NCI-H2107 treated with DMSO at 0.1 percent for 48 hours (cell line): Measurements from ENCODE around the gene TBPL1.
"Not testable (repeated sequence)": the region's sequence is repeated elsewhere in the genome, so short reads cannot be mapped to it uniquely, and the experiment has no call there.

Experiments
- DNase-seq: peaks from one replicate; lab custom pipeline; 2025; ENCODE audit not compliant: unreplicated experiment; lab: John Stamatoyannopoulos, UW

TBPL1 gene

GRCh38 chr6:133973109-133973971, 20.3 kb downstream of the TBPL1 start:
- peak; percentile 69 for DNase-seq

DNA sequence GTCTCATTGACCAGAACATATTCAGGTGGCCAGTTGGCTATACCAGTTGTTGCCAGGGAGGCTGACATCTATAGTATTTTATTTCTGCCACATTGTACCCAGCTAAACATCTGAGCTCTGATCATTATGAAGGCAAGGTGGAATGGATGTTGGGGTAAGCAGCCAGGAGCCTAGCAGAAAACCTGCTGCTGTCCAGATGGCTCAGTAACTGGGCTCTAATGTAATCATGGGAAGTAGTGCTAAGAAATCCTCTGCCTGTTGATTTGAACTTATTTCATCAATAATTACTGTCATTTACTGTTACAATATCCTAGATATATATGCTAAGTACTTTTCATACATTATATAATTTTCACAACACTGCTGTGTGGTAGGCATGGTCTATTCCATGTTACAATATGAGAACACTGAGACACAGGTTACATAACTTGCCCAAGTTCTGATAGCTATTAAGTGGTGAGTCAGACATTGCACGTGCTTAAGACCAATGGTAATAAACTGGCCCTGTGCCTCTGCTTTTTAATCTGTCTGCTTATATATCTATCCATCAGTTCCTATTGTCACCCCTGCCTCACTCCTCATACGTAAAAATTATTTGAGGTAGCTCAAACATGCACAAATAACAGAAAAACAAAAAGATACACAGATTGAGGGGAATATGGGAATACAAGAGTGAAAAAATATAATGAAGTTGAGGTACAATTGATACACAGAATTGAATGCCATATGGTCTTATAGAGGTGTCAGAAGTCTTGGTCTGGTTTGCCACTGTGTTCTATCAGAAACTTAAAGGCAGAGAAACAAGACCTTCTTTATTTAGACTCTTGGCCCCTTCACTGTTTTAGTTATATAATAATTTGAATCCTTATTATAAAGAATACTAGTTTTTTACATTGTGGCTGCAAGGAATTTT, 25.2 kb downstream of the TBPL1 start:
- DNase-seq: no peak

DNA sequence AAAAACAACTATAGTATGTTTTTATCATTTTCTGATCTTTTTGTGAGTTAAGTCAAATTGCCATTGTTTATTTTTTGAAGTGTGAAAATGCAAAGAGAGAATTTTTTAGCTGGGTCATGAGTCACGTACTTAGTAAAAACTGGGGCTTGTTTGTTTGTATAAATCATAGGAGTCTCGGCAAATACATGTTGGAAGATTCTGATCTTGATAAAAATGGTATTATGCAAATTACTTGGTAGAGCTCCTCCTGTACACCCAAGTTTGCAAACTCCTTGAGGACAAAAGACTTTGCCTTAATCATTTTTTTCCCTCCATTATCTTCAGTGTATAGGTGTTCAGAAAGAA, 25.8 kb downstream of the TBPL1 start:
- no peak for DNase-seq

DNA sequence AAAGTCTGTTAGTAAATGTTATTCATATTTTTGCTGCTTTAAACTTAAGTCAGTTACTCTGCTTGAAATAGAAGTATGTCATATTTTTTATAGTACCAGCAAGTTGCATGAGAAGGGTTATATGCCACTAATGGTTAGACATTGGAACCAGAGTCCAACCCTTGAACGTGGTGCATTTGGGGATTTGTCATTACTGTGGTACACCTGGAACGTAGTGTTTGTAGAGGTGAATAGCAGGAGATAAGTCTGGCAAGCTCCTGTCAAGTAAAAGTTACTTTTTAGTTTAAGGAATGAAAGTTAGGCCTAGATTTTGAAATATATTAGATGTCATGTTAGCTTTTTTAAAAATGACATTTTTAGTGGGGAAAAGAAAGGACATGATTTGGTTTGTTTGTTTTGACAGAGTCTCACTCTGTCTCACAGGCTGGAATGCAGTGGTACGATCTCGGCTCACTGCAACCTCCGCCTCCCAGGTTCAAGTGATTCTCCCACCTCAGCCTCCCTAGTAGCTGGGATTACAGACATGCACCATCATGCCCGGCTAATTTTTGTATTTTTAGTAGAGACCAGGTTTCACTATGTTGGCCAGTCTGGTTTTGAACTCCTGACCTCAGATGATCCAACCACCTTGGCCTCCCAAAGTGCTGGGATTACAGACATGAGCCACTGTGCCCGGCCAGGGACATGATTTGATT, 26.4 kb downstream of the TBPL1 start:
- DNase-seq: not testable (repeated sequence)

DNA sequence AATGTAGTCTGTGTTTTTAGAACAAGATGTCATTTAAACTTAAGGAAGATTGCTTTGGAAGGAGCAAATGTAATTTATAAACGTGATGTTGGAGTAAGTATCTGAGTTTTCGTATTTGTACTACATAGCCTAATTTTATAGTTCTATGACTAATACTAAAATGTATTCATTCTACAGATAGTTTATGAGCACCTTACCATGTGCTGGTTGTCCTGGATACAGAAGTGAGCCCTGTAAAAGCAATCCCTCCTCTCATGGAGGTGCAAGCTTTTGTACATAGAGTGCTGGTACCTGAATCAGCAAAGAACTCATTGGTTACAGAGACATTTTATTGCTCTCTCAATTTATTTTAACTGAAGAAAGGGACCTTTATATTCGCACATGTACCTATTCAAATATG, 27.1 kb downstream of the TBPL1 start:
- DNase-seq: no peak

- peak; percentile 46 for DNase-seq
Observed at GRCh38 chr6:133983099-133983939, 30.3 kb downstream of the TBPL1 start.

DNA sequence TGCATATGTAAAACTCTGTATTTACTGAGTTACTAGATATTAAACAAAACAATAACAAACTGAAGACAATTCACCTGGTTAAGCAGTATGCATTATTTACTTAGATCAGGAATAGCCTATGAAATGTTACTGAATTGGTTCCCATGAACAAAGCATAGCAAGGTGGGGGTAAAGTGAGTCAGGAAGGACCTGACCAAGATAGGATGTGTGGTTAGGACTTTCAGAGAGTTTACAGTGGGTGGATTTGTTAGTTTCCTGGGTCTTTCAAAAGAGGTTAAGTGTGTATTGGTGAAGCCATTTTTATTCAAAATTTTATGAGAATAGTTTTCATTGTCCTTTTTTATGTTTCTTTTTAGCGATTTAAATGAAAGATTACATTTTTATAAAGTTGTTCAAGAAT, 32.9 kb downstream of the TBPL1 start:
- no peak for DNase-seq

- DNase-seq: no peak
Observed at GRCh38 chr6:133986942-133987341, 33.9 kb downstream of the TBPL1 start.

GRCh38 chr6:133989525-133989924, 36.5 kb downstream of the TBPL1 start:
- DNase-seq: no peak

DNA sequence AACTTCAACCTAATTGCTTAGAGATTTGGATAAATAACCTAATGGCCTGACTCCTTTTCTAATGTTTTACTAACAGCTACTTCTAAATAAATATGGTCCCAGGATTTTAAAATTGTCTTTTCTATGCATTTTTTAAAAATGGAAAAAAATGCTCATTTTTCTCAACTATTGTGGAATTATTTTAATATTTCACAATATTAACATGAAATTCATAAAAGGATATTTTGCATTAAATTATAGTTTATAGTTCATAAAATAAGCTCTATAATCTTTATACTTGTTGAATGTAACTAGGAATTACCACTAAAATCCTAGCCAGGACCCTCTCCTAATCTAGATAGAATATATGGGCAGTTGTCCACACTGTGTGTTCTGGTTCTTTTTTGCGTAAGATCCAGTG, 37.3 kb downstream of the TBPL1 start:
- DNase-seq: no peak

DNA sequence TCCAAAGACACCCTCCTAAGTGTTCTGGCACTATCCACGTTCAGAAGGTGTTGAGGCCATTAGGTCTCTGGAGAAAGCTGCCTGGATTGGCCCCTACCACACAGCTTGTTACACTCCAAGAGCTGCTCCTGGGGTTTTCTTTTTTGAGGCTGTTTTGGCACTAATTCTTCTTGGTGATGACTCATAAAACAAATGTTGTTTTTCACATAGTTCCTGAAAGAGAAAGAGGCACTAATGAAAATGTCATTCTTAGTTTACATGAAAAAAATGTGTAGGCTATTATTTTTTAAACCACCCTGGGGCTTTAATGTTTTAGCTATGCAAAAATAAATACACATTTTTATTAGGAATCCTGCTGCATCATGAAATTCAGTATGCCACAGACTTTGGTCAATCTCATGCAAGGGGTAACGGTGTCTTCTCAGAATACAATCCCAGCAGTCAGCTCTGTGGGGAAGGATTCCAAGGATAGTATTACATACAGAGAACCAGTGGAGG, 38.1 kb downstream of the TBPL1 start:
- no peak for DNase-seq

GRCh38 chr6:133992992-133993680, 40.1 kb downstream of the TBPL1 start:
- no peak for DNase-seq

DNA sequence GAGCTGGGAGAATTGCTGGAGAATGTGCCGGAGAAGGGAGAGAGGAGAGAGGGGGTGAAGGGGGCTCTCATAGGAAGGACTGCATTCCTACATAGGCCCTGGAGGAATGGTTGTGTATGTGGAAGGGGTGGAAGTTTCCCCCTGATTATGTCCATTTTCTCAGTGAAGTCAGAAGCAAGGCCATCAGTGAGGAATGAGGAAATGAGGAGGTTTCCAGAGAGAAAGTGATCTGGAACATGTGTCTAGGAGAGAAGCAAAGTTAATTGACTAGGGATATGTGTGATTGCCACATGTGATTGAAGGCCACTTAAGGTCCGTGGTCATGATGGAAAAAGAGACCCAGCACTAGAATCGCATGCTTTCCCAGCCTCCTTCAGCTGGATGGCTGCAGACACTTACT, 42.3 kb downstream of the TBPL1 start:
- DNase-seq: no peak

- no peak for DNase-seq
Observed at GRCh38 chr6:133995758-133996157, 42.7 kb downstream of the TBPL1 start.

GRCh38 chr6:133997267-133997666, 44.2 kb downstream of the TBPL1 start:
- DNase-seq: no peak

GRCh38 chr6:133999305-133999704, 46.3 kb downstream of the TBPL1 start:
- no peak for DNase-seq

GRCh38 chr6:134000443-134000842, 47.4 kb downstream of the TBPL1 start:
- no peak for DNase-seq

GRCh38 chr6:134002821-134003220, 49.8 kb downstream of the TBPL1 start:
- peak; percentile 24 for DNase-seq

- peak; percentile 27 for DNase-seq
Observed at GRCh38 chr6:134003542-134003951, 50.5 kb downstream of the TBPL1 start.

DNA sequence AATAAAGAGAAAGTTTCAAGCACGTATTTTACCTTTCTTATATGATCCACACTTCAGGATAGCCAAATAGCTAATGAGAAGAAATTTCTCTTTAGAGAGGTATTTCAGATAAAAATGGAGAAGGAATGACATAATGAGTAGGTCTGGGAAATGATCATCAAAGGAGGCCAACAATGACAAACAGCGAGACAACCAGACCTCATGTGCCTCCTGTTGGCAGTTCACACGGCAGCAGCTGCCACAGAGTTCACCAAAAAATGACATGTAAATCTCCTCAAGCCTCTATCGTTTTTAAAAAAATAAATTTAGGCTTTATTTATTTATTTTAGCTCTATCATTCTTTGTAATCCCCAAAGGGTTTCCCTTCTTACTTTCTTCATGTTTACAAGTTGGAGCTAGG, 51.7 kb downstream of the TBPL1 start:
- DNase-seq: no peak
